ENCODE data around the gene LRIG3.

DNA sequence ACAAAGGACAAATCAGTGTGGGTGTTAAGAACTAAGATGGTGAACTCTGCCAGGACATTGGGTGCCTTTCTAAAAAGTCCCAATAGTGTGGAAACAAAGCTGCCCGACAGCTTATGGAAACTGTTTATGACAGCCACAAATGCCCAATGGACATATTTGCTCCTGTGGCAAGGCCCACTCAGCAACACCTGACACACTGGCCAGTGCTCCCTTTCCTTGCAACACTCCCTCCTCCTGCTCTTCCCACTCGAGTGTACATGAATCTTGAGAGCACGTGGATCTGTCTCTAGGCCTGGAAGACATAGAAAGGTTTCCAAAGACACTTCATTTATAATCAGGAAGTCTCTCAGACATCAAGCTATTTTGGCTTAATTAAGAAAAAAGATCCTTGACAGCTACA lies 14.2 kb upstream of the LRIG3 start:
- TF ChIP-seq, protein P1, sequence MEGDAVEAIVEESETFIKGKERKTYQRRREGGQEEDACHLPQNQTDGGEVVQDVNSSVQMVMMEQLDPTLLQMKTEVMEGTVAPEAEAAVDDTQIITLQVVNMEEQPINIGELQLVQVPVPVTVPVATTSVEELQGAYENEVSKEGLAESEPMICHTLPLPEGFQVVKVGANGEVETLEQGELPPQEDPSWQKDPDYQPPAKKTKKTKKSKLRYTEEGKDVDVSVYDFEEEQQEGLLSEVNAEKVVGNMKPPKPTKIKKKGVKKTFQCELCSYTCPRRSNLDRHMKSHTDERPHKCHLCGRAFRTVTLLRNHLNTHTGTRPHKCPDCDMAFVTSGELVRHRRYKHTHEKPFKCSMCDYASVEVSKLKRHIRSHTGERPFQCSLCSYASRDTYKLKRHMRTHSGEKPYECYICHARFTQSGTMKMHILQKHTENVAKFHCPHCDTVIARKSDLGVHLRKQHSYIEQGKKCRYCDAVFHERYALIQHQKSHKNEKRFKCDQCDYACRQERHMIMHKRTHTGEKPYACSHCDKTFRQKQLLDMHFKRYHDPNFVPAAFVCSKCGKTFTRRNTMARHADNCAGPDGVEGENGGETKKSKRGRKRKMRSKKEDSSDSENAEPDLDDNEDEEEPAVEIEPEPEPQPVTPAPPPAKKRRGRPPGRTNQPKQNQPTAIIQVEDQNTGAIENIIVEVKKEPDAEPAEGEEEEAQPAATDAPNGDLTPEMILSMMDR (IDR thresholded peaks at IDR 0.05; ENCODE audit: low read depth, low read length, missing input control) = no peak
- no peak for TF ChIP-seq RXRA (IDR thresholded peaks at IDR 0.05)

Measured in liver (tissue), 3 donors.